GM12801 (cell line): ENCODE measurements around the gene MARCOL.

ENCODE experiments used
- CTCF ChIP-seq: IDR thresholded peaks from one replicate; pipeline ENCODE4 v1.5.1; 2011; ENCODE audit warnings: control low read depth; ENCODE audit not compliant: insufficient read length; ENCODE audit errors: extremely low read depth

MARCOL gene

GRCh38 chr5:148229840-148230239, 8.5 kb upstream of the MARCOL start:
- no peak for TF ChIP-seq CTCF

- TF ChIP-seq CTCF: no peak
These were observed 8.1 kb upstream of the MARCOL start for GRCh38 chr5:148230240-148230639.

- TF ChIP-seq CTCF: no peak
These were observed 424 bp upstream of the MARCOL start for GRCh38 chr5:148237785-148238417.

- no peak for TF ChIP-seq CTCF
These were observed 10.6 kb downstream of the MARCOL start for GRCh38 chr5:148248894-148249293.

GRCh38 chr5:148255456-148255855, 17.1 kb downstream of the MARCOL start:
- no peak for TF ChIP-seq CTCF

- no peak for TF ChIP-seq CTCF
These were observed 21.0 kb downstream of the MARCOL start for GRCh38 chr5:148259288-148259687.

- no peak for TF ChIP-seq CTCF
These were observed 22.9 kb downstream of the MARCOL start for GRCh38 chr5:148261221-148261620.
